ENCODE data around the gene SHISA7.
"Not testable (repeated sequence)": the region's sequence is repeated elsewhere in the genome, so short reads cannot be mapped to it uniquely, and the experiment has no call there.

The SHISA7 gene

GRCh38 chr19:55446060-55446459, 3.0 kb upstream of the SHISA7 start:
- no peak for DNase-seq (ENCODE audit: low spot score)

- no peak for DNase-seq (ENCODE audit: low spot score)
Observed at GRCh38 chr19:55444646-55445045, 1.5 kb upstream of the SHISA7 start.

GRCh38 chr19:55443824-55444480, 852 bp upstream of the SHISA7 start:
- no peak for DNase-seq (ENCODE audit: low spot score)

- DNase-seq (ENCODE audit: low spot score), result no peak
Observed at GRCh38 chr19:55442372-55442961, 633 bp downstream of the SHISA7 start.

- DNase-seq (ENCODE audit: low spot score), result no peak
Observed at GRCh38 chr19:55441692-55442321, 1.3 kb downstream of the SHISA7 start.

- DNase-seq (ENCODE audit: low spot score), result no peak
Observed at GRCh38 chr19:55441319-55441691, 1.8 kb downstream of the SHISA7 start.

- DNase-seq (ENCODE audit: low spot score), result no peak
Observed at GRCh38 chr19:55440411-55441105, 2.5 kb downstream of the SHISA7 start.

- no peak for DNase-seq (ENCODE audit: low spot score)
Observed at GRCh38 chr19:55439052-55439451, 4.0 kb downstream of the SHISA7 start.

GRCh38 chr19:55437410-55437809, 5.7 kb downstream of the SHISA7 start:
- no peak for DNase-seq (ENCODE audit: low spot score)

GRCh38 chr19:55436847-55437246, 6.3 kb downstream of the SHISA7 start:
- no peak for DNase-seq (ENCODE audit: low spot score)

- no peak for DNase-seq (ENCODE audit: low spot score)
Observed at GRCh38 chr19:55435020-55435419, 8.1 kb downstream of the SHISA7 start.

GRCh38 chr19:55434356-55434919, 8.7 kb downstream of the SHISA7 start:
- DNase-seq (ENCODE audit: low spot score), result no peak

- DNase-seq (ENCODE audit: low spot score), result no peak
Observed at GRCh38 chr19:55433292-55433691, 9.8 kb downstream of the SHISA7 start.

- DNase-seq (ENCODE audit: low spot score), result no peak
Observed at GRCh38 chr19:55432241-55432959, 10.7 kb downstream of the SHISA7 start.

GRCh38 chr19:55431183-55431582, 11.9 kb downstream of the SHISA7 start:
- no peak for DNase-seq (ENCODE audit: low spot score)

- peak; percentile 94 for DNase-seq (ENCODE audit: low spot score)
Observed at GRCh38 chr19:55426042-55426441, 17.1 kb downstream of the SHISA7 start.

- DNase-seq (ENCODE audit: low spot score), result no peak
Observed at GRCh38 chr19:55424518-55424917, 18.6 kb downstream of the SHISA7 start.

- peak; percentile 74 for DNase-seq (ENCODE audit: low spot score)
Observed at GRCh38 chr19:55423225-55424005, 19.7 kb downstream of the SHISA7 start.

- not testable (repeated sequence) for DNase-seq (ENCODE audit: low spot score)
Observed at GRCh38 chr19:55421281-55421680, 21.8 kb downstream of the SHISA7 start.

GRCh38 chr19:55419624-55420236, 23.4 kb downstream of the SHISA7 start:
- DNase-seq (ENCODE audit: low spot score), result no peak

GRCh38 chr19:55419103-55419502, 24.0 kb downstream of the SHISA7 start:
- DNase-seq (ENCODE audit: low spot score), result no peak

Data from putamen (tissue), 1 donor.